A673 (cell line): ENCODE measurements around the gene MAP1LC3B2. TPM values are rescaled to one million over a fixed set of nuclear protein-coding genes. Genes with fewer than 3 reads are reported as not detected.
"Not testable (repeated sequence)": the region's sequence is repeated elsewhere in the genome, so short reads cannot be mapped to it uniquely, and the experiment has no call there.

Experiments
- BruUV-seq: library from RNA; stranded (reverse); fragments of 400-500 nt; replicated peaks from 2 replicates; lab custom pipeline; 2021; lab: Mats Ljungman, UMichigan
- CTCF ChIA-PET: fragments of 300-600 bp; sonication (Branson Sonifier 250); formaldehyde crosslinking; loops from one replicate; lab custom pipeline; 2022; ENCODE audit warnings: antibody characterized with exemption; lab: Charles Lee
- POLR2A ChIA-PET: fragments of 300-600 bp; sonication (Branson Sonifier 250); formaldehyde crosslinking; loops from one replicate; lab custom pipeline; 2022; ENCODE audit warnings: antibody characterized with exemption; ENCODE audit not compliant: low non-redundant PET; lab: Charles Lee
- DNase-seq: peaks from one replicate; pipeline ENCODE4 v3.0.0-alpha.2; 2015; ENCODE audit warnings: low spot score
- H3K27ac ChIP-seq: fragments of 200-600 bp; sonication (generic); 2 replicates; pipeline ENCODE4 v1.5.1; 2016; ENCODE audit warnings: mixed run types, low read depth, mild to moderate bottlenecking, mixed read lengths, antibody characterized with exemption, low read length; ENCODE audit not compliant: poor library complexity, severe bottlenecking
- H3K27me3 ChIP-seq: fragments of 200-600 bp; sonication (generic); replicated peaks from 2 replicates; pipeline ENCODE4 v1.6.1; 2017; ENCODE audit warnings: mixed run types, low read depth, mild to moderate bottlenecking, mixed read lengths, antibody characterized with exemption, low read length; ENCODE audit not compliant: insufficient read depth, poor library complexity
- H3K36me3 ChIP-seq: fragments of 200-600 bp; sonication (generic); 2 replicates; pipeline ENCODE4 v1.6.1; 2016; ENCODE audit warnings: mixed run types, mild to moderate bottlenecking, mixed read lengths, antibody characterized with exemption, low read length; ENCODE audit not compliant: insufficient read depth, poor library complexity, severe bottlenecking
- H3K4me1 ChIP-seq: fragments of 200-600 bp; sonication (generic); 2 replicates; pipeline ENCODE4 v1.6.1; 2017; ENCODE audit warnings: mixed run types, mild to moderate bottlenecking, mixed read lengths, antibody characterized with exemption, low read length; ENCODE audit not compliant: insufficient read depth, poor library complexity, severe bottlenecking
- H3K4me3 ChIP-seq: fragments of 200-600 bp; sonication (generic); 2 replicates; pipeline ENCODE4 v1.5.1; 2016; ENCODE audit warnings: low read depth, mixed run types, mild to moderate bottlenecking, mixed read lengths, low read length; ENCODE audit not compliant: poor library complexity, severe bottlenecking
- H3K9me3 ChIP-seq: fragments of 200-600 bp; sonication (generic); 2 replicates; pipeline ENCODE4 v1.6.1; 2016; ENCODE audit warnings: mixed run types, low read depth, mild to moderate bottlenecking, mixed read lengths, antibody characterized with exemption, low read length; ENCODE audit not compliant: poor library complexity, severe bottlenecking
- EZH2 ChIP-seq: fragments of 200-600 bp; sonication (generic); IDR thresholded peaks from 2 replicates; pipeline ENCODE4 v1.6.1; 2017; ENCODE audit warnings: borderline replicate concordance, low read depth, mild to moderate bottlenecking, mixed read lengths, antibody characterized with exemption, low read length; ENCODE audit not compliant: poor library complexity, severe bottlenecking
- intact Hi-C: fragments of 100-400 bp; cut with micrococcal nuclease; formaldehyde crosslinking; loops from one replicate; pipeline ENCODE4 v1.10.0; 2022; ENCODE audit not compliant: unreplicated experiment
- total RNA-seq: library from RNA; stranded (reverse); gene quantifications from 2 replicates; pipeline ENCODE4 v1.2.3, GENCODE V29; 2021
- TF ChIP-seq, protein P1 (sequence below): fragments of 300-800, 200-600 bp; sonication (generic); conservative IDR thresholded peaks from 2 replicates; pipeline ENCODE4 v1.5.1; 2017; ENCODE audit warnings: low read depth, mild to moderate bottlenecking, antibody characterized with exemption, low read length, moderate library complexity, mixed read lengths

The MAP1LC3B2 gene
- total RNA-seq, 1 experiment from 2014 or later: 1.7 TPM

DNA sequence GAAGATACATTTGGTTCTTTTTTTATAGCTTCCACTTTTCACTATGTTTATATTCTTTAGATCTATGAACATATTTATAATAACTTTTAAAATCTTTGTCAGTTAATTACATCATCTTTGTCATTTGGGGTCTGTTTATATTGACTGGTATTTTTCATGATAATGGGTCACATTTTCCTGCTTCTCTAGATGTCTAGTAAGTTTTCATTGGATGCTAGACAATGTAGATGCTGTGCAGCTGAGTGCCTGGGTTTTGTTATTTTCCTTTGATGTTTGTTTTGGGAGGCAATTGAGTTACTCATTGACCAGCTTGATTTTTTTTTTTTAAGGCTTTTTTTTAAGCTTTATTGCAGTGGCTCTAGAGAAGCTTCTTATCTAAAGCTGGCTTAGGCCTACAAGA is 4.9 kb downstream of the MAP1LC3B2 start:
- H3K27ac ChIP-seq: no peak overlapping the region
- intact Hi-C loops: no loop called here
- H3K36me3 ChIP-seq: no peaks in the 10 kb centered on the region
- ChIA-PET CTCF (no interaction called here), POLR2A (no interaction called here)
- no peak overlapping the region for H3K4me3 ChIP-seq
- no peak for TF ChIP-seq EZH2
- TF ChIP-seq, protein P1, sequence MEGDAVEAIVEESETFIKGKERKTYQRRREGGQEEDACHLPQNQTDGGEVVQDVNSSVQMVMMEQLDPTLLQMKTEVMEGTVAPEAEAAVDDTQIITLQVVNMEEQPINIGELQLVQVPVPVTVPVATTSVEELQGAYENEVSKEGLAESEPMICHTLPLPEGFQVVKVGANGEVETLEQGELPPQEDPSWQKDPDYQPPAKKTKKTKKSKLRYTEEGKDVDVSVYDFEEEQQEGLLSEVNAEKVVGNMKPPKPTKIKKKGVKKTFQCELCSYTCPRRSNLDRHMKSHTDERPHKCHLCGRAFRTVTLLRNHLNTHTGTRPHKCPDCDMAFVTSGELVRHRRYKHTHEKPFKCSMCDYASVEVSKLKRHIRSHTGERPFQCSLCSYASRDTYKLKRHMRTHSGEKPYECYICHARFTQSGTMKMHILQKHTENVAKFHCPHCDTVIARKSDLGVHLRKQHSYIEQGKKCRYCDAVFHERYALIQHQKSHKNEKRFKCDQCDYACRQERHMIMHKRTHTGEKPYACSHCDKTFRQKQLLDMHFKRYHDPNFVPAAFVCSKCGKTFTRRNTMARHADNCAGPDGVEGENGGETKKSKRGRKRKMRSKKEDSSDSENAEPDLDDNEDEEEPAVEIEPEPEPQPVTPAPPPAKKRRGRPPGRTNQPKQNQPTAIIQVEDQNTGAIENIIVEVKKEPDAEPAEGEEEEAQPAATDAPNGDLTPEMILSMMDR: no peak
- no peaks in the 10 kb centered on the region for H3K4me1 ChIP-seq
- DNase-seq: no peak
- no TSS peak for BruUV-seq
- H3K9me3 ChIP-seq: peaks cover 21% of the 10 kb centered on the region
- no peaks in the 10 kb centered on the region for H3K27me3 ChIP-seq

DNA sequence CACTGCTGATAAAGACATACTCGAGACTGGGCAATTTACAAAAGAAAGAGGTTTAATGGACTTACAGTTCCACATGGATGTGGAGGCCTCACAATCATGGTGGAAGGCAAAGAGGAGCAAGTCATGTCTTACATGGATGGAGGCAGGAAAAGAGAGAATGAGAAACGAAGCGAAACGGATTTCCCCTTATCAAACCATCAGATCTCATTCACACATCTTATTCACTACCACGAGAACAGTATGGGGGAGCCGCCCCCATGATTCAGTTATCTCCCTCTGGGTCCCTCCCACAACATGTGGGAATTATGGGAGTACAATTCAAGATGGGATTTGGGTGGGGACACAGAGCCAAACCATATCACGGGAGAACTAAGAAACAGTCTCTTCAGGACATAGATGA is 6.0 kb downstream of the MAP1LC3B2 start:
- intact Hi-C loops, H3K27me3 ChIP-seq, H3K4me1 ChIP-seq, H3K27ac ChIP-seq, DNase-seq, H3K36me3 ChIP-seq, CTCF ChIA-PET, H3K4me3 ChIP-seq, BruUV-seq, POLR2A ChIA-PET: not testable (repeated sequence)
- H3K9me3 ChIP-seq: peaks cover 21% of the 10 kb centered on the region

DNA sequence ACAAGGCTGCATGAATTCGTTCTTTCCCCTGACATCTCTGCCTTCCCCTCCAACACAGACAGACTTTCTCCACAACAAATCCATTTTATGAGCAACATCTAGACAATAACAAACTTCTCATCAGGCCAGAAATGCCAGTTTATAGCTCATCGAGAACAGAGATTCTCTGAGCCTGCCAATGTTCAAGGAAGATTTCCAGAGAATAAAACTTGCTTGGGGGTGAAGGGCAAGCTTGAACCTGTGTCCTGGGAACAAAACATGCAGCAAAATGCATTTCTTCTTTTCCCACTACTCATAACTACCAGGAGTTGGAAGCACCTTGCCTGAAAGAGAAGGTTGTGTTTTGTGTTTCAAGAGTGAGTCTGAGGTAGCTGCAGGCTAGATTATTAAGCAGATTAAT is 6.8 kb downstream of the MAP1LC3B2 start:
- CTCF ChIA-PET: no interaction called here
- Histone ChIP-seq H3K27ac (no peak overlapping the region), H3K4me3 (no peak overlapping the region), H3K27me3 (no peaks in the 10 kb centered on the region), H3K9me3 (peaks cover 21% of the 10 kb centered on the region), H3K36me3 (no peaks in the 10 kb centered on the region), H3K4me1 (no peaks in the 10 kb centered on the region)
- TF ChIP-seq, protein P1: no peak
- TF ChIP-seq EZH2: no peak
- no TSS peak for BruUV-seq
- DNase-seq: no peak
- intact Hi-C loops: no loop called here
- POLR2A ChIA-PET: no interaction called here

DNA sequence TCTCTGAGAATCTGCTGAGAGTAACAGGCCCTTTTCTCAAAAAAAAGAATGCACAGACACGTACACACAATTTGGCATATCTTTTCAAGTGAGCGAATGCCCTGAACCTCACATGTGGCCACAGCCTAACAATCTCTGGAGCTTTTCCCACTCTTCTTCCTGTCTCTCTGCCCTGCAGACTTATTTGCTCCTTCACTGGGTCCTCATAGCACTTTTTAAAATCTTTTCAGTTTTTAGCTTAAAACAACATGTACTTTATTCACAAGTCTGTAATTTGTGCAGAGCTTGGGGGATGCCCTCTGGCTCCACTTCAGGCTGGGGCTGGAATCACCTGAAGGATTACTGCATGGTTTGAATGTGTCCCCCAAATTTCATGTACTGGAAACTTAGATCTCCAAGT is 9.0 kb downstream of the MAP1LC3B2 start:
- CTCF ChIA-PET: interaction anchor here (0.5 kb wide), 1 partner anchor 60 kb away, joined by 5 read pairs; no protein-coding TSS in a partner anchor
- no TSS peak for BruUV-seq
- no peaks in the 10 kb centered on the region for H3K27me3 ChIP-seq
- no peak for DNase-seq
- TF ChIP-seq EZH2: no peak
- TF ChIP-seq, protein P1: no peak
- H3K4me3 ChIP-seq: no peak overlapping the region
- no peak overlapping the region for H3K27ac ChIP-seq
- POLR2A ChIA-PET: no interaction called here
- intact Hi-C loops: no loop called here
- H3K36me3 ChIP-seq: no peaks in the 10 kb centered on the region
- no peaks in the 10 kb centered on the region for H3K4me1 ChIP-seq
- peaks cover 12% of the 10 kb centered on the region for H3K9me3 ChIP-seq
